Measurements from ENCODE around the gene ITPR3. TPM values are rescaled to one million over a fixed set of nuclear protein-coding genes. Genes with fewer than 3 reads are reported as not detected.

ITPR3 gene
- total and polyA plus RNA-seq, 3 donors from 2014 or later = 58.2 to 146 (median 80.3) TPM

DNA sequence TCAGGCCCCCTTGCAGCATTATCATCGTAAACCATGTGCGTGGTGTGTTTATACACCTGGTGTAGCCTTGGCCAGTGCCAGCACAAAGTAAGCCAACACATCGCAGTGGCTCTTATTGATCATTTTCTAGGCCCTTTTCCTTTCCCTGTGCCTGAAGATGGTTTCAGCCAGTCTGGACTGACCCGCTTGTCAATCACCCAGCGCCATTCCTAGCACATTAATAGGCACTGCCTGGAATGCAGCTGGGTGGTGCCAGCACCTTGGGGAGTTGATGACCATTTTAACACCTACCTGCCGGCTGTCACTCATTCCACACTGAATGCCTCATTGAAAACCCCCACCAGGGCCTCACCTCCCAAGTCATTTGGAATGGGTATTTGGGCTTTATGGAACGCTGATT is 95.3 kb downstream of the ITPR3 start:
- intact Hi-C loops (cut with DNase I; ENCODE audit: low total_unique reads) = no loop called here
- no peaks in the 10 kb centered on the region for H3K36me3 ChIP-seq (ENCODE audit: low read depth, missing control alignments)
- WGBS, 2 donors = 91 to 92% methylated on average over 5 to 7 of the region's 7 CpGs
- H3K27ac ChIP-seq = no peak overlapping the region
- H3K4me3 ChIP-seq = no peak overlapping the region
- H3K4me1 ChIP-seq = peaks cover 7% of the 10 kb centered on the region
- TF ChIP-seq POLR2A (IDR thresholded peaks at IDR 0.05) = no peak
- TF ChIP-seq, protein P1, sequence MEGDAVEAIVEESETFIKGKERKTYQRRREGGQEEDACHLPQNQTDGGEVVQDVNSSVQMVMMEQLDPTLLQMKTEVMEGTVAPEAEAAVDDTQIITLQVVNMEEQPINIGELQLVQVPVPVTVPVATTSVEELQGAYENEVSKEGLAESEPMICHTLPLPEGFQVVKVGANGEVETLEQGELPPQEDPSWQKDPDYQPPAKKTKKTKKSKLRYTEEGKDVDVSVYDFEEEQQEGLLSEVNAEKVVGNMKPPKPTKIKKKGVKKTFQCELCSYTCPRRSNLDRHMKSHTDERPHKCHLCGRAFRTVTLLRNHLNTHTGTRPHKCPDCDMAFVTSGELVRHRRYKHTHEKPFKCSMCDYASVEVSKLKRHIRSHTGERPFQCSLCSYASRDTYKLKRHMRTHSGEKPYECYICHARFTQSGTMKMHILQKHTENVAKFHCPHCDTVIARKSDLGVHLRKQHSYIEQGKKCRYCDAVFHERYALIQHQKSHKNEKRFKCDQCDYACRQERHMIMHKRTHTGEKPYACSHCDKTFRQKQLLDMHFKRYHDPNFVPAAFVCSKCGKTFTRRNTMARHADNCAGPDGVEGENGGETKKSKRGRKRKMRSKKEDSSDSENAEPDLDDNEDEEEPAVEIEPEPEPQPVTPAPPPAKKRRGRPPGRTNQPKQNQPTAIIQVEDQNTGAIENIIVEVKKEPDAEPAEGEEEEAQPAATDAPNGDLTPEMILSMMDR (IDR thresholded peaks at IDR 0.05) = no peak
- no peak for DNase-seq
- no peaks in the 10 kb centered on the region for H3K27me3 ChIP-seq
- no peaks in the 10 kb centered on the region for H3K9me3 ChIP-seq

DNA sequence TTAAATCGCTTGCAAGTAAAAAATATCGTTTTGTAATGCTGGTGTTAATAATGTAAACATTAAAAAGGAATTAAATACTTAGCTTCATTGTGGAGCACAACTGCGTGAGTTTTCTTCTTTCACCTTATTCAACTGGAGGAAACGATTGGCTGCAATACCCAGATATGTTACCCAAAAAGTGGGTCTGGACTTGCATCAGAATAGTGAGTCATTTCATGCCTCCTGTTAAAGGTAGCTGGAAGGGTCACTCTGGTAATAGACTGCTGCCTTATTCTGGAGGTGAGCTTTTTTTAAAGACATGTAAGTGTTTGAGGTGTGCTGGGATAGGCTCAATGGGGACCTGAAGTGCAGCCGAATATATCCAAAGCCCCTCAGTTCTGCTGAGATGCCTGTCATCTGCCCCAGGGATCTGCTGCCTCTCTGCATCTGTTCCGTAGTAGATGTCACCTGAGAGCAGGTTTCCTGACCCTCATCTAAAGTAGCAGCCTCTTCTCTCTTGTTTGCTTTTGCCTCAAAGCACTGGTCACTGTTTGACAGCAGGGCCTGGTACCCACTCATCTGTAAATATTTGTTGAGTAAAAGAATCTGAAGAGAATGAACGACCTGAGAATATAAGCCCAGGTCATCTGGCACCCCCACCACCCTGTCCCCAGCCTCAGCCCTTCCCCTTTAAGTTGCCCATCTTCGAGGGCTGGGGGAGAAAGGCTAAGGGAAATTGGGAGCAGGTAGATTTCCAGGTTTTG is 95.9 kb downstream of the ITPR3 start:
- H3K27ac ChIP-seq = no peak overlapping the region
- H3K36me3 ChIP-seq (ENCODE audit: low read depth, missing control alignments) = no peaks in the 10 kb centered on the region
- no peak for TF ChIP-seq POLR2A (IDR thresholded peaks at IDR 0.05)
- TF ChIP-seq, protein P1 (IDR thresholded peaks at IDR 0.05) = no peak
- DNase-seq = no peak
- H3K4me1 ChIP-seq = peaks cover 4% of the 10 kb centered on the region
- H3K27me3 ChIP-seq = no peaks in the 10 kb centered on the region
- intact Hi-C loops (cut with DNase I; ENCODE audit: low total_unique reads) = no loop called here
- no peak overlapping the region for H3K4me3 ChIP-seq
- 80 to 86% methylated on average over 8 of the region's 8 CpGs for WGBS, 2 donors
- H3K9me3 ChIP-seq = no peaks in the 10 kb centered on the region

DNA sequence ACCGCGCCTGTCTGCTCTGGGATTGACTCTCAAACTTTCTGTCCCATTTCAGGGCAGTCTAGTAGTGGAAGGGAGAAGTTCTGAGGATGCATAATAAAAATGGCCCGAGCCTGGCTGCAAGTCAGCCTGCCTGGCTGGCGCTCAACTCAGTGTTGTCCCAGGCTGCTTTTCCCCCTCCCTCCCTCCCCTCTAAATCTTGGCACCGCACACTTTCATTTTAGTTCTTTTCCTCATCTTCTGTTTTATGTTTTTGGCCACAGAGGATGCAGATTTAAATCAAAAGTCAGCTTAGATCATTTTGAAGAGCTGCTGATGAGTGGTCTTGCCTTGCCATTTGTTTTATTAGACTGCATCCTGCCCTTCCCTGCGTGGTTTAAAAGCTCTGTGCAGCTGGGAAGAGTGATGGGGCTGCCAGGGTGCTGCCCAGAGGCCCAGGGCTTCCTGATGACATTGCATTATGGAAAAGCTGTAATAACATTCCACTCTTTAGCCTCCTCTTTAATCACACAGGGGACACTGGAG is 96.9 kb downstream of the ITPR3 start:
- no peak overlapping the region for H3K4me3 ChIP-seq
- no peak overlapping the region for H3K27ac ChIP-seq
- H3K9me3 ChIP-seq = no peaks in the 10 kb centered on the region
- H3K36me3 ChIP-seq (ENCODE audit: low read depth, missing control alignments) = no peaks in the 10 kb centered on the region
- no peaks in the 10 kb centered on the region for H3K27me3 ChIP-seq
- 44 to 52% methylated on average over 6 of the region's 6 CpGs for WGBS, 2 donors
- intact Hi-C loops (cut with DNase I; ENCODE audit: low total_unique reads) = no loop called here
- no peak for TF ChIP-seq POLR2A (IDR thresholded peaks at IDR 0.05)
- TF ChIP-seq, protein P1 (IDR thresholded peaks at IDR 0.05) = no peak
- peaks cover 4% of the 10 kb centered on the region for H3K4me1 ChIP-seq
- DNase-seq = peak; percentile 38

DNA sequence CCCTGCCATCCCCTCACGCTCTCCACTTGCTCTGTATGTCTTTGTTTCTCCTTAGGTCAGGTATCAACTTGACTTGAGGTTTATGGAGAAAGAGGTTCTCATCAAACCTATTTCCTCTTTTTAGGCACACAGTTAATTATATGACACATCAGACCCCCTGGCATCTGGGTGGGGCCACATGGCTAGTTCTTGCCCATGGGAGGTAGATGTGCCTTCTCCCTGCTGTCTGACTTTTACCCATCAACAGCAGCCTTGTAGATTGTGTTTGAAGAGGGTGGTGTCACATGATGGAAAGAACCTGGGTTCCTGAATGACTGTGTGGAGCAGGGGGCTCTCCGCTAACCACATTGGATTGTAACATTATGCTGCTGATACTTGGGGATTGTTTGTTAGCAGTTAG is 97.6 kb downstream of the ITPR3 start:
- intact Hi-C loops (cut with DNase I; ENCODE audit: low total_unique reads) = no loop called here
- no peaks in the 10 kb centered on the region for H3K27me3 ChIP-seq
- H3K4me3 ChIP-seq = no peak overlapping the region
- H3K27ac ChIP-seq = no peak overlapping the region
- no peaks in the 10 kb centered on the region for H3K9me3 ChIP-seq
- H3K4me1 ChIP-seq = peaks cover 4% of the 10 kb centered on the region
- TF ChIP-seq, protein P1 (IDR thresholded peaks at IDR 0.05) = no peak
- no peak for TF ChIP-seq POLR2A (IDR thresholded peaks at IDR 0.05)
- WGBS, 2 donors = 95 to 100% methylated on average over 2 of the region's 2 CpGs
- H3K36me3 ChIP-seq (ENCODE audit: low read depth, missing control alignments) = no peaks in the 10 kb centered on the region
- no peak for DNase-seq
